NCI-H2227 (cell line): Measurements from ENCODE around the gene INSIG1.

Experiments
- DNase-seq: peaks from one replicate; lab custom pipeline; 2025; ENCODE audit not compliant: unreplicated experiment; lab: John Stamatoyannopoulos, UW

Gene INSIG1

DNA sequence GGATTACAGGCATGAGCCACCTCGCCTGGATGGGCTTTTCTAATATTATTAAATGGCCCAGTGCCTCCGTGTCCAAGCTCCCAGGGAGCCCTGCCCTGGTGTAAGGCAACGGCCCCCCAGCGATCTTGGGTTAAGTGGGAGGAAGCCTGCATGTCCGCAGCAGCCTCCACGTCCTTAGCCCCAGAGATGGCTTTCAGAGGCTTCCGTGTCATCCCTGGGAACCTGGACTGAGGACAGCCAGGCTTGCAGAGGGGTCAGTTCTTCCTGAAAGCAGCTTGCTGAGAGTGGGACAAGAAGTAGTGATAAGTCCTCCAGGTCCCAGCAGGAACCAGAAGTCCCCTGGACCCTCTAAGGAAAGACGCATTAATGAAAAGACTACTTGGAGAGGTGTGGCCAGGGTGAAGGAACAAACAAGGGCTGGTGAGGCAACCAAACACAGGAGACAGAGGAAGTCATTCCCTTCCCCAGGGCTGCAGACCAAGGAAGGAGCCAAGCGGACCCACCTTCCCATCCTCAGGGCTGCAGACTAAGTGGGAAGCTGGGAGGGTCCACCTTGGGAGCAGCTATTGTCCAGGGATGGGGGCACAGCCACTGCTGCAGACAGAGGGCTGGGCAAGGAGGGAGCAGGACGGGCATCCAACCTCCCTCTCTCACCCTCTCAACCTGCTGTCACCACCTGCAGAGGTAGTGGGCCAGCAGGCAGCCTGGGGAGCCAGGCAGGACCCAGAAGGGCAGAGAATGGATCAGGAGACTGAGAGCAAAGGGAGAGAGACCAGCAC, 13.0 kb upstream of the INSIG1 start:
- DNase-seq = no peak

DNA sequence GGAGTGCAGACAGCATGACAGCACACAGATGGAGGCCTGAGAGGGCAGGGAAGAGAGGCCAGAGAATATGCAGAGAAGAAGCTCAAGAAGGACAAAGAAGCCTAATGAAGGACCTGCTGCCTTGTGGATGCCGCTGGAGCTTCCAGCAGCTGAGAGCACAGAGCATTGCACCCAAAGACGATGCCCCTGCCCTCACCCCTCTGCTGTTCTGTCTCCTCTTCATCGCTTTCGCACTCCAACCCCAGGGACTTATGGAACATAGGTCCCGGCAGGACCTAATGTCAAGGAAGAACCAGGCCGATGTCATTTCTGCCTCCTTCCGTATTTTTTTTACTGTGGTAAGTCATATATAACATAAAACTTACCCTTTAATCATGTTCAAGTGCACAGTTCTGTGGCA, 12.3 kb upstream of the INSIG1 start:
- DNase-seq = no peak

DNA sequence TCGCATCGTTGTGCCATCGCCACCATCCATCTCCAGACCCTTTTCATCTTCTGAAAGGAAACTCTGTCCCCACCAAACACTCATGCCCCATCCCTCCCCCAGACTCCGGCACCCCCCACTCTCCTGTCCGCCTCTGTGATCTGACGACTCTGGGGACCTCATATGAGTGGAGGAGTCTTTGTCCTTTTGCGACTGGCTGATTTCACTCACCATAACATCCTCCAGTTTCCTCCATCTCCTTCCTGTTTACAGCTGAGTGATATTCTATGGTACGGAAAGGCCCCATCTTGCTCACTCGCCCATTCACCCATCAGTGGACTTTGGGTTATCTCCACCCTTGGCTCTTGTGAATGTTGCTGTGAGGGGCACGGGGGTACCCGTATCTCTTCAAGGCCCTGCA, 11.8 kb upstream of the INSIG1 start:
- DNase-seq = no peak

DNA sequence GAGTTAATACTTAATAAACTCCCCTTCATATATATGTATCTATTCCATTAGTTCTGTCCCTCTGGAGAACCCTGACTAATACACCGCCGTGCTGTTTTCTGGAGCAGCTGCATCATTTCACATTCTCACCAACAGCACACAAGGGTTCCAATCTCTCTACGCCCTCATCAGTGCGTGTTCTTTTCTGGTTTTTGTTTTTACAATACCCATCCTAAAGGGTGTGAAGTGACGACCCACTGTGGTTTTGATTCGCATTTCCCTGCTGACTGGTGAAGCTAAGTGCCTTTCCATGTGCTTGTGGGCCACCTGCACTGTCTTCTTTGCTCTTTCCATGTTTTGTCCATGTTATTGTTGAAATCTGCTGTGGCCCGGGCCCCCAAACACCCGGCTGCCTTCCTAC, 11.0 kb upstream of the INSIG1 start:
- no peak for DNase-seq

DNA sequence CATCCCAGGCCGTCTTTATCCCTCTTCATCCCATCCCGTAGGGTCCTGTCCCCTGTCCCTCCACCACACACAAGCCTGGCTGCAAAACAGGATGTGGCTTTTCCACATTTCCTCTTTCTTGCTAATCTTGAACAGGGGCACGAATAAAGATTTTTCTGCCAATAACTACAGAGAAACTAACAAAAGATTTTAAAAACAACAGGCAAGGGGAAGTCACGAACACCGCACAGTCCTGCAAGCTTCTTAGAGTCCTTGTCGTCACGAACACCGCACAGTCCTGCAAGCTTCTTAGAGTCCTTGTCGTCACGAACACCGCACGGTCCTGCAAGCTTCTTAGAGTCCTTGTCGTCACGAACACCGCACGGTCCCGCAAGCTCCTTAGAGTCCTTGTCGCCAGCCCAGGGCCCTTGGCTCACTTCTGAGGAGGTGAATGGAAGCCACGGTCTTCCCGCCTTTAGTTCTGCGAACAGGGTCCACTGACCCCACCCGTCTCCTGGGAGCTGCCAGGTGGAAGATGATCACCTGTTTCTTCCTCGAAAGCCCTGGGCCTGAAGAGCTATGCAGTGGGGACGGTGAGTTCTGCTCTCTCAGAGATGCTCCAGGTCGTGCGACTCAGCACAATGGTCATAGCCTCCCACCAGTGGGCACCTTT, 10.3 kb upstream of the INSIG1 start:
- no peak for DNase-seq

DNA sequence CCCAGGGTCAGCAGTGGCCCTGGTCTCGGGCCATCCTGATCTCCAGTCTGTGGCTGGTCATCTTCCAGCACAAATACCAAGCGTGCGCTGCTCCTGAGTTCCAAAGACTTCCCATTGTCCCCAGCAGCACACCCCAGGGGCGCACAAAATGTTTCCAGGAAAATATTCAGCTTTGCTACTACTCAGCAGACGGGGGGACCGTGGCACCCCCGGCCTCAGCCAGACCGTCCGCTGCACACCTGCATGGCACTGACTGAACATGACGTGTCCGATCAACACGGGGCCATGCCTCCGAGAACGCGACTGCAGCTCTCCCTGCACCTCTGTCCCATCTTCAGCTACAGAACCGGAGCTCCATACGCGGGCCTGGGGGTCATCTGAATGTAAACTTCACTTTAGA, 9.6 kb upstream of the INSIG1 start:
- DNase-seq = no peak

DNA sequence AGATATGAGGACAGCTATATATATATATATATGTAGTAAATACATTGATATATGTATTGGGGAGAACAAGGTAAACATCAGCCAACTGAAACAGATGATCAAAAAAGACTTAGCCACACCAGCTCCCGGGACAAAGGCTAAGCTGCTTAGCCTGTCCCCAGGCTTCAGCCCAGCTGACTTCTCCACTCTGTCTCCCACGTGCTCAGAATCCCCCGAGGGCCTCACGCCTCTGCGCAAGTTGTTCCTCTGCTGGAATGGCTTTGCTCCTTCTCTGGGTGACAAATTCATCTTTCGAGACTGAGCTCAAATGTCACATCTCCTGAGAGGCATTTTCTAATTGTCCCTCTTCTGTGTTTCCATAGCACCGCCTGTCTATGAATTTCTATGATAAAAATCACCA, 8.6 kb upstream of the INSIG1 start:
- no peak for DNase-seq

DNA sequence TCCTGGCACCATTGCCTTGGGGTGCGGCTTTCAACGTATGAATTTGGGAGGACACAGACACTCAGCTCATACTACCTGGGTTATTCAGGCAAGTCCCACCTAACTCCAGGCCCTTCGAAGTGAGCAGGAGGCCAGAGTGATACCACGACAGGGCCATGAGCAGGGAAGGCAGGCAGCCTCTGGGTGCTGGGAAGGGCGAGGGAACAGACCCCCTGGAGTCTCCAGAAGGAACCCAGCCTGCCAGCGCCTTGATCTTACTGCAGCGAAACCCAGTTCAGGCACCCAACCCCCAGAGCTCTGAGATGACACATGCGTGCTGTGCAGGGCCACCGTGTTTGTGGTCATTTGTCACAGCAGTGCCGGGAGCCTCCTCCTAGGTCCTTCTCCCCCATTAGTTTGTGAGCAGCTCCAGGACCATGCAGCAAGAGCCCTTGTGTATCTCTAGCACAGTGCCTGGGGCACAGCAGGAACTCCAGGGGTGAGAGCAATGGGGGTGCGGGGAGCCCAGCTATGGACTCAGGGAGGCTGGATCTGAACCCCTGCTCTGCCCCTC, 7.7 kb upstream of the INSIG1 start:
- no peak for DNase-seq

DNA sequence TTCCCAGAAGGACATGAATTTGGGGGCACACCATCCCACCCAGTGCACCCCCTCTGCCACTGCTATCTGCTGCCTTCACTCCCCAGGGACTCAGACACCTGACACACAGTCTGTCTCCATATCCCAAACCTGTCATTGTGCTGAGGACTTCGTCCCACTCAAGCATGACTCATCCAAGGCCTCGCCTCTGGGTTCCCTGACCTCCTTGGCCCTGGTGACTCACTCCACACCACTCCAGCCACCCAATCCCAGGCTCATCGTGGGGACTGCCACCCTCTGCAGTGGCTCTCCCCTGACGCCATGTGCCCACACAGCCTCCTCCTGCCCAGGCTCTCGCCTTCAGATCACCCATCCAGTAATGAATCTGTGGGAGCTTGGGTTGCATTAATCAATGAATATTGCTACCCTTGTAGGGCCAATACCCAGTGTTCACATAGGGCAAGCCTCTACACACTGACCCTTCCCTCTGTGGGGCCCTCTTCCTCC, 6.6 kb upstream of the INSIG1 start:
- DNase-seq = no peak

DNA sequence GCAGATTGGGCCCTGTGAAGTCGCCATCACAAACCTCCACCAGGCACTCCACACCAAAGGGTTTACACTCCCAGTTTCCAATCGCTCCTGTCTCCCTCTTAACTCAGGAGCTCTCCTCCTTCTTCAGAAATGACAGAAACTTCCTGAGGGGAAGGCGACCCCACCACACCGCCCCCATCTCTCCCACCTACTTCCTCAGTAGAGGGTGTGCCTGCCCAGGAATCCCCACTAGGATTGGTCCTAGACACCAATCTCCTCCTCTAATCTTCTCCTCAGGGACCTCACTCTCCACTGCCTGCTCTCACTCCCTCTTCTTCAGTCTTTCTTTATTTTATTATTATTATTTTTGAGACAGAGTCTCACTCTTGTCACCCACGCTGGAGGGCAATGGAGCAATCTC, 5.9 kb upstream of the INSIG1 start:
- no peak for DNase-seq

DNA sequence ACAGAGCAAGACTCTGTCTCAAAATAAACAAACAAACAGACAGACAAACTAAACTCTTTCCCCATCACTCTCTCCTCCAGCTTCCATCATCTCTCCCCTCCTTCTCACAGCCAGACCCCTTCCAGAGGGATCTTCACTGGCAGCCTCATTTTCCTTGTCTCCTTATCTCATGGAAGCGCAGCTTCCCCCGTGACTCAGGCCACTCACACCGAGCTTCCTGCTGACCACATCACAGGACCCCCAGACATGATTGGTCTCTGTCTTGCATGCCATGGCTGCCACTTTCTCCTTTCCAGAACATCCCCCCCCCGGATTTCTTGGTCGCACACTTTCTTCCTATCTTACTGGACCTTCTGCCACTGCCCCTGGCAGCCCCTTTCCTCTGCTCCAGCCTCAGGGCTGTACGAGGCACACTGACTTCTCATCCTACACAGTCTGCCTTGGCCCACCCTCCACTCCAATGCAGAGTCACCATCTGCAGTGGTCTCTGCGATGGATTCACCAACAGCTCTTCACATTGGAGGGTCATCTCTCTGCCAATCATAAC, 4.9 kb upstream of the INSIG1 start:
- DNase-seq = no peak

DNA sequence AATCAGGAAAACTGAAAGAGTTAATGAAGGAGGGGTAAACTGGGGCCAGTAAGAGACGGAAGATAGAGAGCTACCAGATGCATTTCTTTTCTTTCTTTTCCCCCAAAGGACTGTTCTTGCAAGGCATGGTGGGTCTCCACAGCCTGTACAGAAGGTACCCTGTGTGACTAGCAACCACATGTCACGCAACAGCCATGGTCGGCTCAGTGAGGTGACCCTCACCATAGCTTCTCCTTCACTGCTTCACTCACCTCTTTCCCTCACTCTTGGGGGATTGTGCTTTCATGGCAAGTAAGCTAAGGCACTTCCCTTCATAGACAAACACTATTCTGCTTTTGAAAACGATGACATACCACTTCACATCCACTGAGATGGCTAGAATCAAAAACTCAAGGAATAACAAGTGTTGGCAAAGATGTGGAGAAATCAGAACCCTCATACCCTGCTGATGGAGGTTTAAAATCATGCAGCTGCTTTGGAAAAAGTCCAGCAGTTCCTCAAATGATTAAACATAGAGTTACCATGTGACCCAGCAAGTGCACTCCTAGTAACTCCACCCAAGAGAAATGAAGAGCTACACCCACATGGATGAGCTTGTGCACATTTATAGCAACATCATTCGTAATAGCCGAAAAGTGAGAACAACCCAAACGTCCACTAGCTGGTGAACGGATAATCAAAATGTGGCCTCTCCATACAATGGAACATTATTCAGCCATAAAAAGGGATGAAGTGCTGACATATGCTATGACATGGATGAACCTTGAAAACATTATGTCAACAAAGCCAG, 3.8 kb upstream of the INSIG1 start:
- DNase-seq = no peak

DNA sequence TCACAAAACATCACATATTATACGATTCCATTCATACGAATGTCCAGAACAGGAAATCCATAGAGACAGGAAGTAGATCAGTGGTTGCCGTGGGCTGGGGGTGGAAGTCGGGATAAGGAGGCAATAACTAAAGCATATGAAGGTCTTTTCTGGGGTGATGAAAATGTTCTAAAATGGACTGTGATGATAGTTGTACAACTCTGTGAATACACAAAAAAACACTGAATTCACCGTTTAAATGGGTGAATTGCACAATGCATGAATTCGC, 3.2 kb upstream of the INSIG1 start:
- no peak for DNase-seq

DNA sequence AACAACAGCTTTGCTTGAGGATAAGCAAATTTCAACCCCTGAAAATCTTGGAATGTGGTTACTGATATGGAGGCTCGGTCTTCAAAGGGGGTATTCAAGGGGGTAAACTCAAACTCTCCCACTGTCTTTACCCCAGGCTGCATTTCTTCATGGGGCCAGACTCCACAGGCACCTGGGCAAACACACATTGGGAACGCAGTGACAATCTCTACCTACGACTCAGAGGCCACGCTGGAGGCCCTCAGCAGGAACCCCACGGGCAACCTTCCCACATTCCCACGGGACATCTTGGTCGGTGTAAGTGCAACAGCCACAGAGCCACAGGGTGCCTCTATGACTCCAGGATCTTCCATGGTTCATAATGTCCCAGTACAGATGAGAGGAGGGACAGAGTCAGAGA, 2.2 kb upstream of the INSIG1 start:
- no peak for DNase-seq

DNA sequence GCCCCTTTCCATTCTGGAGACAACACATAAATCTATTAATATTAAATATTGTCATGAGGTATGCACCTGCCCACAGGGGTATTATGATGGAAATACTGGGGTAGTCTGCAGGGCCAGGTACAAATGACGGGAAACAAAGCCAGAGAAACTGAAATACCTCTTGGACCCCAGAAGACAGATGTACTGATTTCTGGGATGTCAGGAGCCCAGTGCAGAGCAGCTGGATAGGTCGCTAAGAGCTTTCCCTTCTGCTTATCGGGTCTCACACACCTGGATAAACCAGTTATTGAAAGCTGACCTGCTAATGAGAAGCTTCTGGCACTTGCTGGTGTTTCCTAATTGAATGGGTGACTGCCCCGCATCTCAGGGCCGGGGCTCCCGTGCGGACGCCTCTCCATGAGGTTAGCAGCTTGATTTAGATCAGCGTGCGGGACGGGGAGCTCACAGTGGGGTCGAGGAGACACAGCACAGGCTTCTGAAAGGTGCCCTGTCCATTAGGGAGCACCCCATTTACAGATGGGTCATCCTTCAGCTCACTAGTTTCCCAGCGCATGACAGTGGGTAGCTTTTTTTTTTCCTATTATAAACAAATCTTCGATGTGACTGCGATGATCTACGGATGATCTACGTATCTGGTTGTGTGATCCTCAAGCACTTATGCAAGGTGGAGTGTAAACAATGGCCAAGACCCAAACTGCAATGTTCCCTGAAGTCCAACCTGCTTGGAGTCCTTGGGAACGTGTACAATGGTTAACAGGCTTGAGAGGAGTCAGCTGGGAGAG, 1.5 kb upstream of the INSIG1 start:
- DNase-seq = no peak

DNA sequence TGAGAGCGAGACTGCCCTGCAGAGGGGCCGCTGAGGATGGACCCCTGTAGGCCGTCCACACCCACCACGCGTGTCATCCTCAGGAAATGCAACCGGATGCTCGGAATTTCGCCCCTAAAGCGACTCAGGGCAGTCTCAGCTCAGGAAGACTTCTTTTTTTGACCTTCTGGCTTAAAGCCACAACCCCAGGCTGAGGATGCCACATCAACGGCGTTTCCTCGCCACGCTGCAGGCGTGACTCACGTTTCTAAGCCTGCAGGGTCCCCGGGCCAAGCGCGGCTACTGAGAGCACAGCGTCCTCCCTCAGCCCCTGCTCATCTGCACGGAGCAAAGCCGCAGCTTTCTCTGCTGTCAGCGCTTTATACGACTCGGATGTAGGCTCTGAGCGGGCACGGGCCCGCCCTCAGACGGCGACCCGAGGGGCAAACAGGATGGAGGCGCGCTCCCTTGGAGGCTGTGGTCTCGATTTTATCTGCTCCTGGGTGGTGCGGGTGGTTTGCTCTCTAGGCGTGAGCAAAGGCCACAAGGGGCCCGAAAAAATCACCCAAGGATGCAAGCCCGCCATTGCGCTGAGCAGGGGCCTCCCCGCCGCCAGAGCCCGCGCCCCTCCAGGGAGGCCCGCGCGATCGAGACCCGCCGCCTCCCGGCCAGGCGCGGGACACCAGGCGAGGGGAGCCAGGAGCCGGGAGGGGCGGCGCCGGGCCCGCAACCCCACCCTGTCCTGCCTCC, 726 bp upstream of the INSIG1 start:
- DNase-seq = peak; percentile 68

DNA sequence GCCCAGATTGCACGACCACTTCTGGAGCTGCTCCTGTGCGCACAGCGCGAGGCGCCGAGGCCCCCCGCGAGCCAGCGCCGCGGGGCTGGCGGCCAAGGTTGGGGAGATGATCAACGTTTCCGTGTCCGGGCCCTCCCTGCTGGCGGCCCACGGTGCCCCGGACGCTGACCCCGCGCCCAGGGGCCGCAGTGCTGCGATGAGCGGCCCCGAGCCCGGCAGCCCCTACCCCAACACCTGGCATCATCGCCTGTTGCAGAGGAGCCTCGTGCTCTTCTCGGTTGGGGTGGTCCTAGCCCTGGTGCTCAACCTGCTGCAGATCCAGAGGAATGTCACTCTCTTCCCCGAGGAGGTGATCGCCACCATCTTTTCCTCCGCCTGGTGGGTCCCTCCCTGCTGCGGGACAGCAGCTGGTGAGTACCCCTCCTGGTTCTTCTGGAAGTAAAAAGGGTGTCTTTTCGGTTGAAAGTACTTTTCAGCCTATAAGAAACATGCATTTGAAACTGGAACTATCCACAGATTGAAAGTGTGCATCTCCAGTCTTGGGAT, 683 bp downstream of the INSIG1 start:
- DNase-seq = no peak

DNA sequence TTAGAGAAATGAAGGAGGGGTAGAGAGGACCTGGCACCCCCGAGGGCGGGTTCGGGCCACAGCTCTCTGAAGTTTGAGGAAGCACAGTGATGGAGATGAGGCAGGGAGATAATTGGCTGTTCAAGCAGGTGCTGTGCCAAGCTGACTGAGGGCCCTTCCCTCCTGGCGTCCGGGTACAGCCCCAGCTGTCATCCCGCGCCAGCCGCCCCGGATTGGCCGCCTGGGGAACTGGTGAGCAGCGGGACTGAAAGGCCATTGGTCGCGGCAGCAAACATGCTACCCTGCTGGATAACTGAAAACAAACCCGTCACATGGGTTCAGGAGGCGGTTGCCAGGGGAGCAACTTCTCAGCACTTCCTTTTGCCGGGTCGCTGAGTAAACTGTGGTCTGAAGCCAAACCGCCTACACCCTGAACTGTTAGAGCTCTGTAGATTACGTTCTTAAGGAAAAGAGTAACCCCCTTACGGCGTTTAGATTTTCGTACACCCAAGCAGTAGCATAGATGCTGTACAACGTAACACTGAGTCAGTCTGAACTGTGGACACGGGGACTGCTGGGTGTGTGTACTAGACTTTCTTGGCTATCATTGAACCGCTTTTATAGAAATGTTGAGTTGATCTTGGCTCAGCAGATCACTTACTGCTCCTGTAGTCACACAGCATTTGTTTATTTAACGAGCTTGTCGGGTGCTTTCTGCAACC, 1.3 kb downstream of the INSIG1 start:
- peak; percentile 93 for DNase-seq

DNA sequence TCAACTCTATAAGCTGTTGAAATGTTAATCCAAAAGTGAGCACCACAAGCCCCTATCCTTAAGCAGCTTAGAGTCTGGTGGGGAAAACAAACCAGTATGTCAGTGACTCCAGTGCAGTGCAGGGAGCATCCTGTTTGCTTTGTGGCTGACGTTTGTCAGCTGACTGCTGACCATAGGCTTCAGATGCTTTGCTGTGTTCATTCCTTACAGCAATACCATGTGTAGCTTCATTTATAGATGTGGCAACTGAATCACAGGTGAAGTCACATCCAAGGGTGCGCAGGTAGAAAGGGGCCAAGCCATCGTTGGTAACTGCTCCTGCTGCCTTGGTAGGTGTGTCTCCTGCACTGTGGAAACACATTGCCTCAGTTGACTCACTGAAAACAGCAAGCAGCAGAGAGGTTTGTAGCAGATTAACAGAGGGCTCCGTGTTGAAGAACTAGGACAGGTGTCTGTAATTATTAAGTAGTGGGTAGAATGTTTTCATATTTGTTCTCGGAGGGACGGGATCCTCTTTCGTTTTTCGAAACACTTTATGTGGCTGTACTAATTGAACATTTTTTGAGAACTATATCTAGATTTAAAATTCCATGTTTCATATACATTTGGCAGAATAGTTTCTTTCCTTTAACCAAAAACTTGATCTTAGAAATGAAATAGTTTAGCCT, 2.0 kb downstream of the INSIG1 start:
- no peak for DNase-seq
